Activated T-helper 17 cell treated with anti-CD3 and anti-CD28 coated beads, Interleukin-2, amount 50 U/mL, for 72 hours (primary cell): ENCODE data around the gene BST2. TPM values are rescaled to one million over a fixed set of nuclear protein-coding genes. Genes with fewer than 3 reads are reported as not detected.
"Not testable (repeated sequence)": the region's sequence is repeated elsewhere in the genome, so short reads cannot be mapped to it uniquely, and the experiment has no call there.

Source experiments
- ATAC-seq: fragments of 150-1000 bp; cut with Tn5 transposase; replicated peaks from 2 replicates; pipeline ENCODE4 v1.10.0; 2021; ENCODE audit warnings: mild to moderate bottlenecking, moderate library complexity
- H3K27ac Mint-ChIP-seq: one replicate; pipeline ENCODE4 v1.8.0; 2022; ENCODE audit warnings: mixed read lengths
- H3K27me3 Mint-ChIP-seq: one replicate; pipeline ENCODE4 v1.8.0; 2022; ENCODE audit warnings: mixed read lengths
- H3K36me3 Mint-ChIP-seq: one replicate; pipeline ENCODE4 v1.8.0; 2022; ENCODE audit warnings: low read depth, mild to moderate bottlenecking, mixed read lengths
- H3K4me1 Mint-ChIP-seq: one replicate; pipeline ENCODE4 v1.8.0; 2022; ENCODE audit warnings: mixed read lengths
- H3K4me3 Mint-ChIP-seq: one replicate; pipeline ENCODE4 v1.8.0; 2022; ENCODE audit warnings: mild to moderate bottlenecking, mixed read lengths
- H3K9me3 Mint-ChIP-seq: one replicate; pipeline ENCODE4 v1.8.0; 2022; ENCODE audit warnings: mixed read lengths
- total RNA-seq, 2 donors: library from RNA; stranded (reverse); gene quantifications; one replicate each; pipeline ENCODE4 v1.2.3, GENCODE V29; 2022

BST2 gene
- total RNA-seq, 2 donors from 2014 or later = 130 to 154 TPM

- Mint-ChIP-seq H3K9me3 (no peaks in the 10 kb centered on the region), H3K4me1 (peaks cover 4% of the 10 kb centered on the region), H3K36me3 (no peaks in the 10 kb centered on the region), H3K27me3 (no peaks in the 10 kb centered on the region), H3K27ac (no peak overlapping the region), H3K4me3 (no peak overlapping the region)
- ATAC-seq = peak; percentile 43
Observed at GRCh38 chr19:17385878-17386611, 19.4 kb downstream of the BST2 start.

- no peak for ATAC-seq
- Mint-ChIP-seq H3K4me1 (no peaks in the 10 kb centered on the region), H3K27me3 (peaks cover 4% of the 10 kb centered on the region), H3K4me3 (no peak overlapping the region), H3K27ac (no peak overlapping the region), H3K9me3 (no peaks in the 10 kb centered on the region), H3K36me3 (no peaks in the 10 kb centered on the region)
Observed at GRCh38 chr19:17380426-17381138, 24.8 kb downstream of the BST2 start.

GRCh38 chr19:17379221-17379631, 26.2 kb downstream of the BST2 start:
- H3K4me1 Mint-ChIP-seq = no peaks in the 10 kb centered on the region
- no peak overlapping the region for H3K4me3 Mint-ChIP-seq
- H3K27me3 Mint-ChIP-seq = peaks cover 4% of the 10 kb centered on the region
- no peaks in the 10 kb centered on the region for H3K36me3 Mint-ChIP-seq
- no peak overlapping the region for H3K27ac Mint-ChIP-seq
- no peaks in the 10 kb centered on the region for H3K9me3 Mint-ChIP-seq
- no peak for ATAC-seq

- H3K4me3 Mint-ChIP-seq = no peak overlapping the region
Observed at GRCh38 chr19:17378271-17378670, 27.2 kb downstream of the BST2 start.

GRCh38 chr19:17376935-17377600, 28.4 kb downstream of the BST2 start, which contains the start of gene PLVAP:
Gene PLVAP (minus strand): TSS chr19:17377342. CDS start chr19:17377288, 54 bp downstream.
- Mint-ChIP-seq H3K9me3 (no peaks in the 10 kb centered on the region), H3K4me3 (no peak within 1 kb of the TSS), H3K27ac (no peak within 1 kb of the TSS), H3K36me3 (no peaks in the 10 kb centered on the region), H3K27me3 (peaks cover 4% of the 10 kb centered on the region), H3K4me1 (no peaks in the 10 kb centered on the region)
- no peak for ATAC-seq

More at GRCh38 chr19:17378271-17378670, 27.2 kb downstream of the BST2 start:
- no peaks in the 10 kb centered on the region for H3K36me3 Mint-ChIP-seq
- H3K27ac Mint-ChIP-seq = no peak overlapping the region
- H3K9me3 Mint-ChIP-seq = no peaks in the 10 kb centered on the region
- H3K27me3 Mint-ChIP-seq = peaks cover 4% of the 10 kb centered on the region
- ATAC-seq = no peak
- H3K4me1 Mint-ChIP-seq = no peaks in the 10 kb centered on the region

GRCh38 chr19:17370026-17370587, 35.3 kb downstream of the BST2 start:
- Mint-ChIP-seq H3K9me3 (no peaks in the 10 kb centered on the region), H3K36me3 (no peaks in the 10 kb centered on the region), H3K4me3 (no peak overlapping the region), H3K4me1 (no peaks in the 10 kb centered on the region), H3K27me3 (peaks cover 8% of the 10 kb centered on the region), H3K27ac (no peak overlapping the region)
- ATAC-seq = no peak

- Mint-ChIP-seq H3K27me3 (peaks cover 7% of the 10 kb centered on the region), H3K9me3 (no peaks in the 10 kb centered on the region), H3K27ac (no peak overlapping the region), H3K4me3 (no peak overlapping the region), H3K4me1 (no peaks in the 10 kb centered on the region), H3K36me3 (no peaks in the 10 kb centered on the region)
- ATAC-seq = no peak
Observed at GRCh38 chr19:17365361-17365760, 40.1 kb downstream of the BST2 start.

- ATAC-seq, H3K27ac Mint-ChIP-seq, H3K27me3 Mint-ChIP-seq, H3K4me1 Mint-ChIP-seq, H3K4me3 Mint-ChIP-seq, H3K9me3 Mint-ChIP-seq, H3K36me3 Mint-ChIP-seq: not testable (repeated sequence)
Observed at GRCh38 chr19:17363852-17364605, 41.4 kb downstream of the BST2 start.

- no peak overlapping the region for H3K27ac Mint-ChIP-seq
- no peaks in the 10 kb centered on the region for H3K27me3 Mint-ChIP-seq
- no peaks in the 10 kb centered on the region for H3K36me3 Mint-ChIP-seq
- no peak overlapping the region for H3K4me3 Mint-ChIP-seq
- no peaks in the 10 kb centered on the region for H3K9me3 Mint-ChIP-seq
- ATAC-seq = no peak
- no peaks in the 10 kb centered on the region for H3K4me1 Mint-ChIP-seq
Observed at GRCh38 chr19:17359905-17360800, 45.3 kb downstream of the BST2 start.

- H3K9me3 Mint-ChIP-seq = no peaks in the 10 kb centered on the region
- H3K4me3 Mint-ChIP-seq = no peak overlapping the region
- ATAC-seq = no peak
- H3K4me1 Mint-ChIP-seq = no peaks in the 10 kb centered on the region
- H3K27me3 Mint-ChIP-seq = peaks cover 4% of the 10 kb centered on the region
- no peak overlapping the region for H3K27ac Mint-ChIP-seq
- no peaks in the 10 kb centered on the region for H3K36me3 Mint-ChIP-seq
Observed at GRCh38 chr19:17358395-17358794, 47.0 kb downstream of the BST2 start.

- Mint-ChIP-seq H3K9me3 (no peaks in the 10 kb centered on the region), H3K27ac (no peak overlapping the region), H3K4me1 (no peaks in the 10 kb centered on the region), H3K27me3 (peaks cover 8% of the 10 kb centered on the region), H3K4me3 (no peak overlapping the region), H3K36me3 (no peaks in the 10 kb centered on the region)
- ATAC-seq = no peak
Observed at GRCh38 chr19:17357724-17358123, 47.7 kb downstream of the BST2 start.

GRCh38 chr19:17357078-17357666, 48.3 kb downstream of the BST2 start:
- Mint-ChIP-seq H3K27ac (no peak overlapping the region), H3K27me3 (peaks cover 8% of the 10 kb centered on the region)
- ATAC-seq = no peak

GRCh38 chr19:17353386-17353785, 52.0 kb downstream of the BST2 start:
- no peak overlapping the region for H3K27ac Mint-ChIP-seq
- no peaks in the 10 kb centered on the region for H3K9me3 Mint-ChIP-seq
- peaks cover 16% of the 10 kb centered on the region for H3K27me3 Mint-ChIP-seq
- no peaks in the 10 kb centered on the region for H3K4me1 Mint-ChIP-seq
- H3K4me3 Mint-ChIP-seq = no peak overlapping the region
- H3K36me3 Mint-ChIP-seq = no peaks in the 10 kb centered on the region
- ATAC-seq = no peak

More at GRCh38 chr19:17357078-17357666, 48.3 kb downstream of the BST2 start:
- Mint-ChIP-seq H3K4me1 (no peaks in the 10 kb centered on the region), H3K4me3 (no peak overlapping the region), H3K36me3 (no peaks in the 10 kb centered on the region), H3K9me3 (no peaks in the 10 kb centered on the region)
